Osteocyte (in vitro differentiated cells): ENCODE measurements around the gene CLDN20. TPM values are rescaled to one million over a fixed set of nuclear protein-coding genes. Genes with fewer than 3 reads are reported as not detected.
A peak's percentile ranks its signal among the peaks of the same experiment; 100 is the strongest.

Experiments
- DNase-seq: peaks from one replicate; pipeline ENCODE4 v3.0.0; 2021; ENCODE audit warnings: mixed read lengths; ENCODE audit not compliant: unreplicated experiment; ENCODE audit errors: extremely low spot score
- H3K27ac Mint-ChIP-seq: one replicate; pipeline ENCODE4 v1.8.0; 2021; ENCODE audit warnings: mild to moderate bottlenecking, mixed read lengths; ENCODE audit not compliant: unreplicated experiment
- H3K27me3 Mint-ChIP-seq: one replicate; pipeline ENCODE4 v1.8.0; 2021; ENCODE audit warnings: mixed read lengths; ENCODE audit not compliant: unreplicated experiment
- H3K36me3 Mint-ChIP-seq: one replicate; pipeline ENCODE4 v1.8.0; 2021; ENCODE audit warnings: mixed read lengths; ENCODE audit not compliant: unreplicated experiment
- H3K4me1 Mint-ChIP-seq: one replicate; pipeline ENCODE4 v1.8.0; 2021; ENCODE audit warnings: mixed read lengths; ENCODE audit not compliant: unreplicated experiment
- H3K4me3 Mint-ChIP-seq: one replicate; pipeline ENCODE4 v1.8.0; 2021; ENCODE audit warnings: mild to moderate bottlenecking, moderate library complexity, mixed read lengths; ENCODE audit not compliant: unreplicated experiment
- H3K9me3 Mint-ChIP-seq: one replicate; pipeline ENCODE4 v1.8.0; 2021; ENCODE audit warnings: mixed read lengths; ENCODE audit not compliant: unreplicated experiment
- total RNA-seq: library from RNA; stranded (reverse); gene quantifications from 2 replicates; pipeline ENCODE4 v1.2.1, GENCODE V29; 2021
- TF ChIP-seq, protein P1 (sequence below): fragments of 200-600 bp; sonication (generic); IDR thresholded peaks from 2 replicates; pipeline ENCODE4 v1.5.0; 2021; ENCODE audit warnings: antibody characterized with exemption, mild to moderate bottlenecking, moderate library complexity

The CLDN20 gene
- total RNA-seq, 1 donor from 2014 or later = not detected

DNA sequence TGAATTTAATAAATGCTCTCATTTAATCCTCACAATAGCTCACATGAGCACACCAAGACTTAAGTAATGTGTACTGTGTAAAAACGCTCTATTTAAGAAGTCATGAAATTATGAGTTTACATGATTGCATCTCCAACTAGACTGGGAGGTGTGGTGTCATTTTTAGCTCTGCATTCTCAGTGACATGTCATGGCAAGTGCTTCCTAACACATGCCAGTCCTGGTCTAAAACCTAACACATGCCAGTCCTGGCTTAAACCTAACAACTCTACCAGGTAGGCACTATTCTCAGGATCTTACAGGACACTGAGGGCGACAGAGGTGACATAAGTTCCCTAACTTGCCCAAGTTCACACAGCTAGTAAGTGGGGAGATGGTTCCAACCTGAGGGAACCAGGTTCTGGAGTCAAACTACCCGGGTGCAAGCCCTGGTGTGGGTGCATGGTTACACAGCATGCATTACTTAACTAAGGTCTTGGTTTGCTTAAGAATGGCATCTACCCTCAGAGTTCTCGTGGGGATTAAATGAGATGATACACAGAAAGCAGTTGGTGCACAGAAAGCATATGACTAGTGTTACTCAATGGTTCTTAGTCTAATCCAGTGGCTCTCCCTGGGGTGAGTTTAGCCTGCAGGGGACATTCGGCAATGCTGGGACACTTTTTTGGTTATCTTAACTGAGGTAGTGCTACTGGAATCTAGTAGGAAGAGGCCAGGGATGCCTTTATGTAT, 14.7 kb downstream of the CLDN20 start:
- H3K36me3 Mint-ChIP-seq = peaks cover 24% of the 10 kb centered on the region
- DNase-seq = no peak
- H3K4me1 Mint-ChIP-seq = peaks cover 20% of the 10 kb centered on the region
- H3K27ac Mint-ChIP-seq = no peak overlapping the region
- H3K27me3 Mint-ChIP-seq = no peaks in the 10 kb centered on the region
- TF ChIP-seq, protein P1, sequence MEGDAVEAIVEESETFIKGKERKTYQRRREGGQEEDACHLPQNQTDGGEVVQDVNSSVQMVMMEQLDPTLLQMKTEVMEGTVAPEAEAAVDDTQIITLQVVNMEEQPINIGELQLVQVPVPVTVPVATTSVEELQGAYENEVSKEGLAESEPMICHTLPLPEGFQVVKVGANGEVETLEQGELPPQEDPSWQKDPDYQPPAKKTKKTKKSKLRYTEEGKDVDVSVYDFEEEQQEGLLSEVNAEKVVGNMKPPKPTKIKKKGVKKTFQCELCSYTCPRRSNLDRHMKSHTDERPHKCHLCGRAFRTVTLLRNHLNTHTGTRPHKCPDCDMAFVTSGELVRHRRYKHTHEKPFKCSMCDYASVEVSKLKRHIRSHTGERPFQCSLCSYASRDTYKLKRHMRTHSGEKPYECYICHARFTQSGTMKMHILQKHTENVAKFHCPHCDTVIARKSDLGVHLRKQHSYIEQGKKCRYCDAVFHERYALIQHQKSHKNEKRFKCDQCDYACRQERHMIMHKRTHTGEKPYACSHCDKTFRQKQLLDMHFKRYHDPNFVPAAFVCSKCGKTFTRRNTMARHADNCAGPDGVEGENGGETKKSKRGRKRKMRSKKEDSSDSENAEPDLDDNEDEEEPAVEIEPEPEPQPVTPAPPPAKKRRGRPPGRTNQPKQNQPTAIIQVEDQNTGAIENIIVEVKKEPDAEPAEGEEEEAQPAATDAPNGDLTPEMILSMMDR = no peak
- H3K4me3 Mint-ChIP-seq = no peak overlapping the region
- H3K9me3 Mint-ChIP-seq = no peaks in the 10 kb centered on the region

DNA sequence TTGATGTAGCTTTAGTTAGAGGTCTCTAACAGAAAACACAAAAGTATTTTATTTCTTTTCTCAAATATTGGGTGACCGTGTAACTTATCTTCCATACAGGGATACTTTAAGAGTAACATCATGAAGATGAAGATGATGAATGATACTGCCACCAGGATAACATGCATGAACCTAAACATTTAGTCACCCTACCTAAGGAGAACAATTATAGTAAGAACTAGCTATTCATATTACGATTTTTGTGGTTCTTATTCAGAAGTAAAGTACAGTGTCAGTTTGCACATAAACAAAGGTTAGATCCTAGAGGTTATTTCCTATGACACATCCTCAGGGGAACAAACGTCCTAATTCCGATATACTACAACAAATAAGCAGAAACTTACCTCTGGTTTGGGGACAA, 21.0 kb downstream of the CLDN20 start:
- Mint-ChIP-seq H3K27me3 (no peaks in the 10 kb centered on the region), H3K4me1 (peaks cover 10% of the 10 kb centered on the region), H3K27ac (no peak overlapping the region), H3K36me3 (peaks cover 32% of the 10 kb centered on the region), H3K4me3 (no peak overlapping the region), H3K9me3 (no peaks in the 10 kb centered on the region)
- TF ChIP-seq, protein P1 = no peak
- no peak for DNase-seq

DNA sequence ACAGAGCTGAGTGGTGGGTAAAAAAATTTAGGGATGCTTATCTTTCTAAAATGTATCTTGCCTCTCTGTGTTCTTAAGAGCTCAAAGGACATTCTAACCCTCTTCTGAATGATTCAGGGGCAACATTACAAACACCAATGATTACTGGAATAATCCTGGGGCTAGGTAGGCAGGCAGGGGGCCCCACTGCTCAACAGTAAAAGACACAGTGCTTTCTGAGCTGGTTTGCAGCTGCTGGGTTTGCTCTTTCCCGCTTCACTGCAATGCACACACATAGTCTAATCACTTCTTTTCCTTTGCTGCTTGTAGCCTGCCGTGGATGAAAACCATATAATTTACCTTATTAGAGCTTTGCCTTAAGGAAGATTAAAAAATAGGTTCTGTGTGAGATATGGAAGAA, 23.9 kb downstream of the CLDN20 start:
- Mint-ChIP-seq H3K9me3 (no peaks in the 10 kb centered on the region), H3K27me3 (no peaks in the 10 kb centered on the region), H3K4me3 (no peak overlapping the region), H3K27ac (no peak overlapping the region), H3K36me3 (peaks cover 37% of the 10 kb centered on the region), H3K4me1 (peaks cover 12% of the 10 kb centered on the region)
- TF ChIP-seq, protein P1 = peak; percentile 9
- no peak for DNase-seq

DNA sequence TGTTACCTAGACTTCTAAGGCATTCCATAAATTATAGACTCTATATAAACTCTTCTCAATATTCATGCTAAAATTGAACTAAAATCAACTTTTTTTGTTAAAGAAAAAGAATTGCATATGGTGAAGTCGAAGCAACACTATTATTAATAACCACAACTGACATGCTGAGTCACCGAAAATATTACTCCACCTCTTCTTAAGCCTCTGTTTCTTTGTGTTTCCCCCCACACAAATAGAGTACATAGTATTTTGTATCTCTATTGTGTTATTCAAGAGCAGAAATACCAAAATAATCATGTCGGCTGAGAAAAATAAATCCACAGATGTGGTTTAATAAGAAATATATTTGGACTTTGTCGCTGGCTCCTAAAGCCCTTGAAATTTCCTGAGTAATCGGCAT, 26.7 kb downstream of the CLDN20 start:
- Mint-ChIP-seq H3K27me3 (no peaks in the 10 kb centered on the region), H3K4me1 (peaks cover 12% of the 10 kb centered on the region), H3K4me3 (no peak overlapping the region), H3K36me3 (peaks cover 30% of the 10 kb centered on the region), H3K9me3 (no peaks in the 10 kb centered on the region), H3K27ac (no peak overlapping the region)
- DNase-seq = no peak
- TF ChIP-seq, protein P1 = no peak

DNA sequence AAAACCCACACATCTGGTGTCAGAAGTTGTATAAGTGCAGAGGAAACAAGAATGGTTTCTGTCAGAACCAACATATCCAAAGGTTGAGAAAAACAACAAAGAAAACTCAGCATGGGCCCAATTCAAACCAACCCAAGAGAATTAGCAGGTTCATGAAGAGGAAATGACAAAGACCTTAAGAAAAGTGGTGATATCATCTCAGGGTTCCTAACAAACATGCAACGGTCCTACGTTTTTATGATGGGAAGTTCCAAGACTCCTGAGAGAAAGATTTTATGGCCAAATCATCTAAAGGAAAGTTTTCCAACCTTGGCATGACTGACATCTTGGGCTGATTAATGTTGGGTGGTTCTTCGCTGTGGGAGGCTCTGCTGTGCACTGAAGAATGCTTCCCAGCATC, 27.5 kb downstream of the CLDN20 start:
- Mint-ChIP-seq H3K27ac (no peak overlapping the region), H3K9me3 (no peaks in the 10 kb centered on the region), H3K4me1 (peaks cover 12% of the 10 kb centered on the region), H3K27me3 (no peaks in the 10 kb centered on the region), H3K36me3 (peaks cover 30% of the 10 kb centered on the region), H3K4me3 (no peak overlapping the region)
- no peak for DNase-seq
- TF ChIP-seq, protein P1 = no peak
